Right forelimb (tissue), 1 donor: ENCODE measurements around the gene UBE2L6.
A peak's percentile ranks its signal among the peaks of the same experiment; 100 is the strongest.

ENCODE experiments used
- DNase-seq: peaks from one replicate; pipeline ENCODE4 v3.0.0-alpha.2; 2018

The UBE2L6 gene

GRCh38 chr11:57567515-57568329, at the start of gene UBE2L6:
Gene UBE2L6, minus strand, starts transcription at chr11:57567672. Its CDS starts 61 bp downstream, at chr11:57567611.
- DNase-seq = peak; percentile 91

- no peak for DNase-seq
Observed at GRCh38 chr11:57616595-57616994, 49.1 kb upstream of the UBE2L6 start.

- DNase-seq = no peak
Observed at GRCh38 chr11:57615308-57615707, 47.8 kb upstream of the UBE2L6 start.

- no peak for DNase-seq
Observed at GRCh38 chr11:57614234-57614772, 46.8 kb upstream of the UBE2L6 start.

- DNase-seq = no peak
Observed at GRCh38 chr11:57610170-57610569, 42.7 kb upstream of the UBE2L6 start.

GRCh38 chr11:57605028-57605420, 37.6 kb upstream of the UBE2L6 start:
- DNase-seq = no peak

- no peak for DNase-seq
Observed at GRCh38 chr11:57604296-57605027, 37.0 kb upstream of the UBE2L6 start.

DNA sequence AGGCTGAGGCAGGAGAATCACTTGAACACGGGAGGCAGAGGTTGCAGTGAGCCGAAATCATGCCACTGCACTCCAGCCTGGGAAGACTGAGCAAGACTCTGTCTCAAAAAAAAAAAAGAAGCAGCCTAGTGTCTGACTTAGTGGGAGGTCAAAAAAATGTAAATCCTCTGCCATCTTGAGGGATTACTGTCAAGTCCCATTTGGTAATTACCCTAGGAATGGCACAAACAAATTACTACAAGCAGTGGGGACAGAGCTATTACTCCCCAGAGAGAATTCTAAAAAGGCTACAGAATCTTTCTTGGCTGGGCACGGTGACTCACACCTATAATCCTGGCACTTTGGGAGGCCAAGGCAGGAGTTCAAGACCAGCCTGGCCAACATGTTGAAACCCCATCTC, 33.8 kb upstream of the UBE2L6 start:
- no peak for DNase-seq

- DNase-seq = no peak
Observed at GRCh38 chr11:57599381-57599780, 31.9 kb upstream of the UBE2L6 start.

- DNase-seq = no peak
Observed at GRCh38 chr11:57598831-57599155, 31.3 kb upstream of the UBE2L6 start.

DNA sequence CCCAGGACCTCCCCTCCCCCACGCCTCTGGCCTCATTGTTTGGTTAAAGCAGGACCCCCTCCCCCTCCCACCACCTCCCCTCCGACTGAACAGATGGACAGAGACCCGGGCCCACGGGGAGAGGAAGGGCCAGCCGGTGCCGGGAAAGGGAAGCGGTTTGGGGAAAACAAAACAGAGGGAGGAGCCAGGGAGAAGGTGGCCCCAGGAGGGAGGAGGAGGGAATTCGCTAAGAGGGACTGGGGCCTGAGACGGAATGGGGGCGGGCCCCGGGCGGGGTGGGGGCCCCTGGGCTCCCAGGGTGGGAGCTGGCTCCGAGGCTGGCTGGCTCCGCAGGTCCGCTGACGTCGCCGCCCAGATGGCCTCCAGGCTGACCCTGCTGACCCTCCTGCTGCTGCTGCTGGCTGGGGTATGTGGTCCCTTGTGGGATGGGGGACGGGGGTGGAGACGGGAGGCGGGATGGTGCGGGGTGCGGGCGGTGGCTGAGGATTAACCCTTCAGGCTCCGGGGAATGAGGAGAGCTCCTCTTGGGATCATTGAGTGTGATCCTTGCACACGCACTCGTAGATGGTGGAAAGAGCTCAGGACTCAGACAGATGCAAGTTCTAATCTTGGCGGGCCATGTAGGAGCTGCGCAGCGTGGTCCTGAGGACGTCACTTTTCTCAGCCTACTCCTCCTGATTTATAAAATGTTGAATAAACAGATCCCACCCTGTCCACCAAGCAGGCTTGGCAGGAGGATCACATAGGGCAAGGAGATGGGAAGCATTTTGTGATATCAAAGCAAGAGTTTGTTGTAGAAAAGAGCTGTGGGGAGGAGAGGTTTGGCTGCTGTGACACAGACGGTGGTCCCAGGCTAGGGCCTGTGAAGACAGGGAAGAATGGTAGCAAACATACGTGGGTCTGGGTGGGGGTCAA, 30.7 kb upstream of the UBE2L6 start:
- DNase-seq = peak; percentile 85

DNA sequence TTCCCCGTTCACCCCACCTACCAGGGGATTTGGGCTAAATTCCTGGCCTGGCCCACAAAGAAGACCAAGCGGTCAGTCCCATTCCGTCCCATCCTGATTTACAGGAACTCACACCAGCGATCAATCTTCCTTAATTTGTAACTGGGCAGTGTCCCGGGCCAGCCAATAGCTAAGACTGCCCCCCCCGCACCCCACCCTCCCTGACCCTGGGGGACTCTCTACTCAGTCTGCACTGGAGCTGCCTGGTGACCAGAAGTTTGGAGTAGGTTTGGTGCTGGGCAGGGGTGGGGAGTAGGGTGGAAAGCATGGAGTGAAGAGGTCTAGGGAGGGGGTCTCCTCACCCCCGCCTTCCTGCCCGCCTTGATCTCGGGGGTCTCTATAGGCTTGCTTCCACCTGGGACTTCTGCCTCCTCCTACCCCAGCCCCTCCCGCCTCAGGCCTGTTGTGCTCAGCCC, 30.0 kb upstream of the UBE2L6 start, which contains the start of gene SERPING1:
SERPING1 (plus strand) TSS at position 225 of the 455 bp plus-strand sequence. CDS start 586 bp downstream, outside the sequence.
- peak; percentile 70 for DNase-seq

GRCh38 chr11:57596266-57596885, 28.9 kb upstream of the UBE2L6 start:
- no peak for DNase-seq

GRCh38 chr11:57588046-57588710, 20.7 kb upstream of the UBE2L6 start:
- DNase-seq = no peak

DNA sequence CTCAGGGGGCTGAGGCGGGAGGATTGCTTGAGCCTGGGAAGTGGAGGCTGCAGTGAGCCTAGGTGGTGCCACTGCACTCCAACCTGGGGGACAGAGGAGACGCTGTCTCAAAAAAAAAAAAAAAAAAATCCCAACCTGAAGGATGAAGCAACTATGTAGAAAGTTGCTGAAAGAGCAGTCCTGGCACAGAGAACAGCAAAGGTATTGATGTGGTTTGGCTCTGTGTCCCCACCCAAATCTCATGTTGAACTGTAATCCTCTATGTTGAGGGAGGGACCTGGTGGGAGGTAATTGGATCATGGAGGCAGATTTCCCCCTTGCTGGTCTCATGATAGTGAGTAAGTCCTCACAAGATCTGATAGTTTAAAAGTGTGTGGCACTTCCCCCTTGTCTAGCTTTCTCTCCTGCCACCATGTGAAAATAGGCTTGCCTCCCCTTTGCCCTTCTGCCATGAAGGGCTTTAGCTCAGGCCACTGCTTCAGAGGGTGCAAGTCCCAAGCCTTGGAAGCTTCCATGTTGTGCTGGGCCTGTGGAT, 19.3 kb upstream of the UBE2L6 start:
- DNase-seq = no peak

GRCh38 chr11:57585301-57585700, 17.8 kb upstream of the UBE2L6 start:
- no peak for DNase-seq

GRCh38 chr11:57584341-57584740, 16.9 kb upstream of the UBE2L6 start:
- no peak for DNase-seq

GRCh38 chr11:57574061-57574460, 6.6 kb upstream of the UBE2L6 start:
- no peak for DNase-seq

GRCh38 chr11:57571606-57572005, 4.1 kb upstream of the UBE2L6 start:
- no peak for DNase-seq

- no peak for DNase-seq
Observed at GRCh38 chr11:57568330-57568766, 876 bp upstream of the UBE2L6 start.

DNA sequence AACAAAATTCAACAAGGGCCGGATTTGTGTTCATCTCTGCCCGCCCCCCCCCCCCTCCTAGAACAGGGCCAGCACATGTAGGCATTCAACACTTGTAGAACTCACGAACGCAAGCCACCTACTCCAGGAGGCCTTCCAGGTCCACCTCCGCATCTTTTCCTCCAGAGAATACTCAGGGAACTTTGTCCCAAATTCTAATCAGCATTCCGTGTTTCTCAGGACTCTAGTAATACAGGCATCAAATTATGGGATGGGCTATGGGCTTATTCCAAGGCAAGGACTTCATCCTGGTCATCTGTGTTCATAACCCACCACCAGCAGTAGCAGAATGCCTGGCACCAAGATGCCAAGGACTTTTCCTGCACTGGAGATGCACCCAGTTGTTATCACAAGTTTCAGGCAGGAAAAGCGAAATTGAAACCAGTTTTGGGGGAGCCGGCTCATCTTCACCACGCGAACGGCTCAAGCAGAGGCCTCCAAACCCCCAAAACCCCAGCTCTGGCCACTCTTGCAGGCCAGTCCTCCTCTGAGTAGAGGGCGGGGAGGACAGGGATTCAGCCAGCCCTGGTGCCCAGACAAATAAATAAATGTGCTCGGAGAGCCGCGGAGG, 462 bp downstream of the UBE2L6 start:
- DNase-seq = no peak
